Osteocyte (in vitro differentiated cells): Measurements from ENCODE around the gene TNFSF8. TPM values are rescaled to one million over a fixed set of nuclear protein-coding genes. Genes with fewer than 3 reads are reported as not detected.

ENCODE experiments used
- DNase-seq: peaks from one replicate; pipeline ENCODE4 v3.0.0; 2021; ENCODE audit warnings: mixed read lengths; ENCODE audit not compliant: unreplicated experiment; ENCODE audit errors: extremely low spot score
- H3K27ac Mint-ChIP-seq: one replicate; pipeline ENCODE4 v1.8.0; 2021; ENCODE audit warnings: mild to moderate bottlenecking, mixed read lengths; ENCODE audit not compliant: unreplicated experiment
- H3K27me3 Mint-ChIP-seq: one replicate; pipeline ENCODE4 v1.8.0; 2021; ENCODE audit warnings: mixed read lengths; ENCODE audit not compliant: unreplicated experiment
- H3K36me3 Mint-ChIP-seq: one replicate; pipeline ENCODE4 v1.8.0; 2021; ENCODE audit warnings: mixed read lengths; ENCODE audit not compliant: unreplicated experiment
- H3K4me1 Mint-ChIP-seq: one replicate; pipeline ENCODE4 v1.8.0; 2021; ENCODE audit warnings: mixed read lengths; ENCODE audit not compliant: unreplicated experiment
- H3K4me3 Mint-ChIP-seq: one replicate; pipeline ENCODE4 v1.8.0; 2021; ENCODE audit warnings: mild to moderate bottlenecking, moderate library complexity, mixed read lengths; ENCODE audit not compliant: unreplicated experiment
- H3K9me3 Mint-ChIP-seq: one replicate; pipeline ENCODE4 v1.8.0; 2021; ENCODE audit warnings: mixed read lengths; ENCODE audit not compliant: unreplicated experiment
- total RNA-seq: library from RNA; stranded (reverse); gene quantifications from 2 replicates; pipeline ENCODE4 v1.2.1, GENCODE V29; 2021
- TF ChIP-seq, protein P1 (sequence below): fragments of 200-600 bp; sonication (generic); IDR thresholded peaks from 2 replicates; pipeline ENCODE4 v1.5.0; 2021; ENCODE audit warnings: antibody characterized with exemption, mild to moderate bottlenecking, moderate library complexity

TNFSF8 gene
- total RNA-seq, 1 donor from 2014 or later: not detected

- no peak for DNase-seq
- TF ChIP-seq, protein P1, sequence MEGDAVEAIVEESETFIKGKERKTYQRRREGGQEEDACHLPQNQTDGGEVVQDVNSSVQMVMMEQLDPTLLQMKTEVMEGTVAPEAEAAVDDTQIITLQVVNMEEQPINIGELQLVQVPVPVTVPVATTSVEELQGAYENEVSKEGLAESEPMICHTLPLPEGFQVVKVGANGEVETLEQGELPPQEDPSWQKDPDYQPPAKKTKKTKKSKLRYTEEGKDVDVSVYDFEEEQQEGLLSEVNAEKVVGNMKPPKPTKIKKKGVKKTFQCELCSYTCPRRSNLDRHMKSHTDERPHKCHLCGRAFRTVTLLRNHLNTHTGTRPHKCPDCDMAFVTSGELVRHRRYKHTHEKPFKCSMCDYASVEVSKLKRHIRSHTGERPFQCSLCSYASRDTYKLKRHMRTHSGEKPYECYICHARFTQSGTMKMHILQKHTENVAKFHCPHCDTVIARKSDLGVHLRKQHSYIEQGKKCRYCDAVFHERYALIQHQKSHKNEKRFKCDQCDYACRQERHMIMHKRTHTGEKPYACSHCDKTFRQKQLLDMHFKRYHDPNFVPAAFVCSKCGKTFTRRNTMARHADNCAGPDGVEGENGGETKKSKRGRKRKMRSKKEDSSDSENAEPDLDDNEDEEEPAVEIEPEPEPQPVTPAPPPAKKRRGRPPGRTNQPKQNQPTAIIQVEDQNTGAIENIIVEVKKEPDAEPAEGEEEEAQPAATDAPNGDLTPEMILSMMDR: no peak
- Mint-ChIP-seq H3K27me3 (peaks cover 63% of the 10 kb centered on the region), H3K36me3 (no peaks in the 10 kb centered on the region), H3K4me3 (no peak overlapping the region), H3K9me3 (no peaks in the 10 kb centered on the region), H3K4me1 (no peaks in the 10 kb centered on the region), H3K27ac (no peak overlapping the region)
Observed at GRCh38 chr9:114947058-114947457, 16.7 kb upstream of the TNFSF8 start.

- TF ChIP-seq, protein P1: no peak
- Mint-ChIP-seq H3K36me3 (no peaks in the 10 kb centered on the region), H3K27ac (no peak overlapping the region), H3K4me1 (no peaks in the 10 kb centered on the region), H3K27me3 (peaks cover 51% of the 10 kb centered on the region), H3K4me3 (no peak overlapping the region), H3K9me3 (no peaks in the 10 kb centered on the region)
- DNase-seq: no peak
Observed at GRCh38 chr9:114945616-114946412, 15.4 kb upstream of the TNFSF8 start.

DNA sequence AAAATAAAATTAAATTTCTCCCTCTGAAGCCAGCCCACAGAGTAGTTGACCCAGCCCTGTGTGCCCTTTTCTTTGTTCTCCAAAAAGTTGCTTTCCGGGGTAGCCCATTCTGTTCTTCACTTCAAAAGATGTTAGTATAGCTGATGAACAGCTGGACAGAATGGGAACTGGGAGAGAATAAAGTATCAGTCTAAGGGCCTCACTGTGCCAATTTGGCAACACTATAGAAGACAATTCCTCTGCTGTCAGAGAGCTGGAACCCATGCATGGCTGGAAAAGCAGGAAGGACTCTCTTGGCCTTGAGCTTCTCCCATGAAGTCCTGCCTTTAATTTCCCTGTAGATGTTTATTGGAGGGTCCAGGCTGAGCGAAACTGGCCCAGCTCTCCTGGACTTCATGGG is 11.0 kb upstream of the TNFSF8 start:
- no peak for DNase-seq
- peaks cover 5% of the 10 kb centered on the region for H3K4me1 Mint-ChIP-seq
- H3K27ac Mint-ChIP-seq: no peak overlapping the region
- no peaks in the 10 kb centered on the region for H3K9me3 Mint-ChIP-seq
- H3K27me3 Mint-ChIP-seq: peaks cover 47% of the 10 kb centered on the region
- no peaks in the 10 kb centered on the region for H3K36me3 Mint-ChIP-seq
- H3K4me3 Mint-ChIP-seq: no peak overlapping the region
- TF ChIP-seq, protein P1: no peak

DNA sequence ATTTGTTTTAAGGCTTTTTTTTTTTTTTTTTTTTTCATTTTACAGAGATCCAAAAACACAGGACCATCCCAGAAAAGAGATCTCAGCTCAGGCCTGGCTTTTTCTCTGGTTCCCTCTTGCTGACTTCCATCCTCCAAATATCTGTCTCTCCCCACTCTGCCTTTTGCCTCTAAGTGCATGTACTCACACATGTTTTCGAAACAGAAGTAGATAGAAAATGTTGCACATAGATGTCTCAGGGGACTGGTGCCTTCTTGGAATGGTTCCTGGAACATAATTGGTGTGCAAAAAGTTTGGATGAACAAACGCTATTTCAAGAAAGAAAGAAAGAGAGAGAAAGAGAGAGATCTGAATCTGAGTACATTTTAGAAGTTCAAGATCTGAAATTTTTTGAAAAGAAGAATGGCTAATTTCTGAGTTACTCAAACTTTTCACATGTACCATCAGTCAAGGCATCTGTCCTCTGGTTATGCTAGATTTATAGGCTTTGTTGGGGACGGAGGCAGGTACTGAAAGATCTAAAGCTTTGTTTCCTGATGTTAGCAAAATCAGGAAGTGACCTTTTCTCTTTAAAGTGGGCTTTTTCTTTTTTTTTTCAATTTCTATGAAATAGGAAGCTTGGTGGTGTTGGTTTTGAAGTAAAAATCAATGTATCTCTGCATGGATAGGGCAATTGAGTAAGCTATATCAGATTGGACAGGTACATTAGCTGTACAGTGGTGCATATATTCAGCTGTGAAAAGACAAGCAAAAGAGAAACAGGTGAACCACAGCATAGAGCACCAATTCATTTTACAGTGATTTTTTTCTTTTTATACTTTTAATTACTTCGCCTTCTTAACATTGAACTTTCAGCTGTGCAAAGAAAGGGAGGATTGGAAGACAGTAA is 8.5 kb upstream of the TNFSF8 start:
- H3K27me3 Mint-ChIP-seq: peaks cover 45% of the 10 kb centered on the region
- H3K4me1 Mint-ChIP-seq: peaks cover 5% of the 10 kb centered on the region
- H3K36me3 Mint-ChIP-seq: no peaks in the 10 kb centered on the region
- no peaks in the 10 kb centered on the region for H3K9me3 Mint-ChIP-seq
- H3K27ac Mint-ChIP-seq: no peak overlapping the region
- TF ChIP-seq, protein P1: no peak
- H3K4me3 Mint-ChIP-seq: no peak overlapping the region
- no peak for DNase-seq

GRCh38 chr9:114937516-114937915 is 7.1 kb upstream of the TNFSF8 start:
- Mint-ChIP-seq H3K27ac (no peak overlapping the region), H3K9me3 (no peaks in the 10 kb centered on the region), H3K27me3 (peaks cover 56% of the 10 kb centered on the region), H3K4me3 (no peak overlapping the region), H3K4me1 (peaks cover 5% of the 10 kb centered on the region), H3K36me3 (no peaks in the 10 kb centered on the region)
- TF ChIP-seq, protein P1: no peak
- DNase-seq: no peak
